Activated B cell treated with CpG ODN at 0.5 μM for 24 hours (primary cell): Measurements from ENCODE around the gene SETD4. TPM values are rescaled to one million over a fixed set of nuclear protein-coding genes. Genes with fewer than 3 reads are reported as not detected.

Experiments
- ATAC-seq: fragments of 200-7000 bp; cut with Tn5 transposase; one replicate; pipeline ENCODE4 v1.10.0; 2021; ENCODE audit warnings: low read depth, mild to moderate bottlenecking, moderate library complexity
- CTCF ChIA-PET: fragments of 350-600 bp; sonication (Branson Sonifier 250); formaldehyde crosslinking; loops from one replicate; lab custom pipeline; 2021; ENCODE audit warnings: antibody characterized with exemption; lab: Charles Lee
- POLR2A ChIA-PET: fragments of 350-600 bp; sonication (Branson Sonifier 250); formaldehyde crosslinking; loops from one replicate; lab custom pipeline; 2021; ENCODE audit warnings: antibody characterized with exemption; lab: Charles Lee
- DNase-seq: peaks from one replicate; pipeline ENCODE4 v3.0.0; 2022
- H3K27ac Mint-ChIP-seq: one replicate; pipeline ENCODE4 v1.8.0; 2020; ENCODE audit warnings: mixed read lengths
- H3K27me3 Mint-ChIP-seq: one replicate; pipeline ENCODE4 v1.8.0; 2021; ENCODE audit warnings: mixed read lengths
- H3K36me3 Mint-ChIP-seq: one replicate; pipeline ENCODE4 v1.8.0; 2021; ENCODE audit warnings: low read depth, mixed read lengths
- H3K4me1 Mint-ChIP-seq: one replicate; pipeline ENCODE4 v1.8.0; 2021; ENCODE audit warnings: mixed read lengths
- H3K4me3 Mint-ChIP-seq: one replicate; pipeline ENCODE4 v1.8.0; 2020; ENCODE audit warnings: mild to moderate bottlenecking, mixed read lengths
- H3K9me3 Mint-ChIP-seq: one replicate; pipeline ENCODE4 v1.8.0; 2020; ENCODE audit warnings: mixed read lengths
- intact Hi-C: fragments of 100-400 bp; cut with micrococcal nuclease; formaldehyde crosslinking; loops from one replicate; pipeline ENCODE4 v1.15.1; 2024
- total RNA-seq: library from RNA; stranded (reverse); gene quantifications from 2 replicates; pipeline ENCODE4 v1.2.3, GENCODE V29; 2022
- TF ChIP-seq, protein P1 (sequence below): fragments of 200-600 bp; IDR thresholded peaks from one replicate; pipeline ENCODE4 v1.8.0; 2022; ENCODE audit warnings: antibody characterized with exemption, mild to moderate bottlenecking

The SETD4 gene
- total RNA-seq, 1 donor from 2014 or later = 40.4 TPM

DNA sequence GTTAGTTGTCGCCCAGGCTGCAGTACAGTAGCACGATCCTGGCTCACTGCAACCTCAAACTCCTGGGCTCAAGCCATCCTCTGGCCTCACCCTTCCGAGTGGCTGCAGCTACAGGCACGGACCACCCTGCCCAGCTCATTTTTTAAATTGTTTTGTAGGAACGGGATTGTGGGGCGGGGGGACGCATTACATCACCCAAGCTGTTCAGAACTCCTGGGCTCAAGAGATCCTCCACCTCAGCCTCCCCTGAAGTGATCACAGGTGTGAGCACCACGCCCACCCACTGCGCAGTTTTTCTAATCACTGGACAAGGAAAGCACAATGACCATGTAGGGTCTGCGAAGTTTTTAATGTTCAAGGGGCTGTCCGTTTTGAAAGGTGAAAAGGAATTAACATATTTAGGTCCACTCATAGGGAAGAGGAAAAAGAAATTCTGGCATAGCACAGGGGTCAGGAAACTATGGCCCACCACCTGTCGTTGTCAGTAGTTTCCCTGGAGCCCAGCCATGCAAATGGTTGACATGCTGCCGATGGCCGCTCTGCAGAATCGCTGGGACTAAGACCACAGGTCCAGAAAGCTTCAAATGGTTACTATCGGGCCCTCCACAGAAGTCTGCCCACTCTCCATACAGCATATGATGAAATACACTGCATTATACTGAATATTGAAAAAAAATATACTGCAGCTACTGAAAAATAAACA is 26.0 kb downstream of the SETD4 start:
- Mint-ChIP-seq H3K9me3 (no peaks in the 10 kb centered on the region), H3K4me3 (no peak overlapping the region), H3K4me1 (no peaks in the 10 kb centered on the region), H3K27ac (no peak overlapping the region), H3K27me3 (no peaks in the 10 kb centered on the region), H3K36me3 (peaks cover 46% of the 10 kb centered on the region)
- intact Hi-C loops = no loop called here
- TF ChIP-seq, protein P1, sequence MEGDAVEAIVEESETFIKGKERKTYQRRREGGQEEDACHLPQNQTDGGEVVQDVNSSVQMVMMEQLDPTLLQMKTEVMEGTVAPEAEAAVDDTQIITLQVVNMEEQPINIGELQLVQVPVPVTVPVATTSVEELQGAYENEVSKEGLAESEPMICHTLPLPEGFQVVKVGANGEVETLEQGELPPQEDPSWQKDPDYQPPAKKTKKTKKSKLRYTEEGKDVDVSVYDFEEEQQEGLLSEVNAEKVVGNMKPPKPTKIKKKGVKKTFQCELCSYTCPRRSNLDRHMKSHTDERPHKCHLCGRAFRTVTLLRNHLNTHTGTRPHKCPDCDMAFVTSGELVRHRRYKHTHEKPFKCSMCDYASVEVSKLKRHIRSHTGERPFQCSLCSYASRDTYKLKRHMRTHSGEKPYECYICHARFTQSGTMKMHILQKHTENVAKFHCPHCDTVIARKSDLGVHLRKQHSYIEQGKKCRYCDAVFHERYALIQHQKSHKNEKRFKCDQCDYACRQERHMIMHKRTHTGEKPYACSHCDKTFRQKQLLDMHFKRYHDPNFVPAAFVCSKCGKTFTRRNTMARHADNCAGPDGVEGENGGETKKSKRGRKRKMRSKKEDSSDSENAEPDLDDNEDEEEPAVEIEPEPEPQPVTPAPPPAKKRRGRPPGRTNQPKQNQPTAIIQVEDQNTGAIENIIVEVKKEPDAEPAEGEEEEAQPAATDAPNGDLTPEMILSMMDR = no peak
- ChIA-PET CTCF (no interaction called here), POLR2A (interaction anchor here (0.6 kb wide), 2 partner anchors 16 to 20 kb away, joined by 3 to 4 read pairs; no protein-coding TSS in a partner anchor)
- no peak for ATAC-seq
- no peak for DNase-seq

GRCh38 chr21:36032647-36033406 is 27.5 kb downstream of the SETD4 start:
- ChIA-PET CTCF (no interaction called here), POLR2A (no interaction called here)
- DNase-seq = no peak
- TF ChIP-seq, protein P1 = no peak
- no peak overlapping the region for H3K4me3 Mint-ChIP-seq
- H3K36me3 Mint-ChIP-seq = peaks cover 31% of the 10 kb centered on the region
- H3K4me1 Mint-ChIP-seq = peaks cover 5% of the 10 kb centered on the region
- intact Hi-C loops = no loop called here
- no peak overlapping the region for H3K27ac Mint-ChIP-seq
- no peaks in the 10 kb centered on the region for H3K9me3 Mint-ChIP-seq
- no peak for ATAC-seq
- no peaks in the 10 kb centered on the region for H3K27me3 Mint-ChIP-seq

GRCh38 chr21:36030581-36031189 is 29.6 kb downstream of the SETD4 start:
- H3K27me3 Mint-ChIP-seq = no peaks in the 10 kb centered on the region
- ATAC-seq (no peak), DNase-seq (no peak)
- peaks cover 5% of the 10 kb centered on the region for H3K4me1 Mint-ChIP-seq
- peaks cover 19% of the 10 kb centered on the region for H3K36me3 Mint-ChIP-seq
- ChIA-PET CTCF (interaction anchor here (0.8 to 4.2 kb wide), 5 partner anchors 191 to 1663 kb away, joined by 3 to 27 read pairs (median 5); no protein-coding TSS in a partner anchor), POLR2A (interaction anchor here (0.6 to 0.7 kb wide), 2 partner anchors 502 to 1337 kb away, joined by 3 to 5 read pairs; no protein-coding TSS in a partner anchor)
- no peak overlapping the region for H3K27ac Mint-ChIP-seq
- intact Hi-C loops = no loop called here
- no peak overlapping the region for H3K4me3 Mint-ChIP-seq
- TF ChIP-seq, protein P1 = no peak
- H3K9me3 Mint-ChIP-seq = no peaks in the 10 kb centered on the region

DNA sequence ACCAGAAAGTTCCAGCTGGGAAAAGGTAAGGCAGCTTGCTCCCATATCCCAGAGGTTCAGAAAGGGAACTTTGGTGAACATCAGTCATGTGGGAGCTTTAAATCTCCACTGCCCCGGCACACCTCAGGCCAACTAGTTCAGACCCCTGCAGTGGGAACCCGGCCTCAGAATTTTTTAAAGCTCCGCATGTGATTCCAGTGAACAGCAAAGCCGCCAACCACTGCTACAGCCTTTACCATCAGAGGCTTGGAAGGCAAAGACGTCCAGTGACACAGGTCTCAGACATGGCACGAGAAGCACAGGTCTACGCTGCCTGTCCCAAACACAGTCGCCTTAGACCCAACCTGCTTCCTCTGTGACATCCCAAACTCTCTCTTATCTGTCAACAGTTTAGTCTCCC is 31.0 kb downstream of the SETD4 start:
- no peaks in the 10 kb centered on the region for H3K9me3 Mint-ChIP-seq
- ATAC-seq (no peak), DNase-seq (no peak)
- no peak overlapping the region for H3K27ac Mint-ChIP-seq
- H3K27me3 Mint-ChIP-seq = no peaks in the 10 kb centered on the region
- CTCF ChIA-PET = interaction anchor here (1.2 to 4.2 kb wide), 5 partner anchors 25 to 1338 kb away, joined by 3 to 27 read pairs (median 12); no protein-coding TSS in a partner anchor
- intact Hi-C loops = loop anchor here (2.0 kb wide), 2 partner anchors 979 to 1139 kb away; no protein-coding TSS in a partner anchor
- TF ChIP-seq, protein P1 = no peak
- H3K36me3 Mint-ChIP-seq = peaks cover 6% of the 10 kb centered on the region
- no peak overlapping the region for H3K4me3 Mint-ChIP-seq
- peaks cover 5% of the 10 kb centered on the region for H3K4me1 Mint-ChIP-seq
- POLR2A ChIA-PET = no interaction called here
